NB4 (cell line): ENCODE results near the gene STPG1.

Source experiments
- DNase-seq: peaks from one replicate; pipeline ENCODE4 v3.0.0; 2010; ENCODE audit warnings: low read depth
- H3K4me3 ChIP-seq: one replicate; pipeline ENCODE4 v1.5.1; 2011; ENCODE audit warnings: mild to moderate bottlenecking, low read depth, low read length, moderate library complexity
- CTCF ChIP-seq: IDR thresholded peaks from one replicate; pipeline ENCODE4 v1.5.1; 2012; ENCODE audit warnings: low read depth, low read length
- MAX ChIP-seq: IDR thresholded peaks from 2 replicates; pipeline ENCODE4 v1.6.1; 2011; ENCODE audit warnings: low read depth, low read length
- MYC ChIP-seq: IDR thresholded peaks from 2 replicates; pipeline ENCODE4 v1.6.1; 2011; ENCODE audit warnings: low read depth, low read length
- POLR2A ChIP-seq: IDR thresholded peaks from 2 replicates; pipeline ENCODE4 v1.6.1; 2011; ENCODE audit warnings: mild to moderate bottlenecking; ENCODE audit not compliant: insufficient read length; ENCODE audit errors: extremely low read depth

STPG1 gene

DNA sequence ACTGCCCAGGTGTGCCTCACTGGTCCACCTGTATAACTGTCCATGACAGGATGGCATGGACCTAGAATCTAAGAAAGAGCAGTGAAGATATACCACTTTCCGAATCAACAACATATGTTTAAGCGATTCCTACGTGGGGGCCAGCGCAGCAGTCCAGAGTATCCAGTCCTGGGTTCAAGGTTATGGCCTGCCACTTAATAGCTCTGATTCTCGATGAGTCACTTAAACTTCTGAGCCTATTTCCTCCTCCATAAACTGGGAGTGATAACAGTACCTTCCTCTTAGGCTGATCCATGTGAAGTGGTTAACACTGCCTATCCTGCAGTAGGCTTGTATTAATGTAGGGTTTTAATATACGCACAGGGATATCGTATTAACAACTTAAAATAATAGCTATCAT is 2.8 kb downstream of the STPG1 start:
- no peak for DNase-seq
- TF ChIP-seq MYC (no peak), POLR2A (no peak), MAX (no peak)
- H3K4me3 ChIP-seq: no peak overlapping the region

DNA sequence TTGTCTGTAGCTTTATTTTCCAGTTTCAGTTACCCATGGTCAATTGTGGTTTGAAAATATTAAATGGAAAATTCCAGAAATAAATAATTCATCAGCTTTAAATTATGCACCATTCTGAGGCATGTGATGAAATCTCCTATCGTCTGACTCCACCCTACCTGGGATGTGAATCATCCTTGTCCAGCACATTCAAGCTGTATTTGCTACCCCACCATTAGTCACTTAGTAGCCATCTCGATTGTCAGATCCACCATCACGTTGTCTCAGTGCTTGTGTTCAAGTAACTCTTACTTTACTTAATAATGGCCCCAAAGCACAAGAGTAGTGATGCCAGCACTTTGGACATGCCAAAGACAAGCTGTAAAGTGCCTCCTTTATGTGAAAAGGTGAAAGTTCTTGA is 4.0 kb downstream of the STPG1 start:
- no peak for DNase-seq
- no peak for TF ChIP-seq POLR2A
- no peak for TF ChIP-seq MAX
- no peak for TF ChIP-seq CTCF
- TF ChIP-seq MYC: no peak
- no peak overlapping the region for H3K4me3 ChIP-seq

- no peak overlapping the region for H3K4me3 ChIP-seq
- TF ChIP-seq POLR2A (no peak), MYC (no peak), CTCF (no peak)
- DNase-seq: no peak
These were observed 6.8 kb downstream of the STPG1 start for GRCh38 chr1:24406788-24407187.

DNA sequence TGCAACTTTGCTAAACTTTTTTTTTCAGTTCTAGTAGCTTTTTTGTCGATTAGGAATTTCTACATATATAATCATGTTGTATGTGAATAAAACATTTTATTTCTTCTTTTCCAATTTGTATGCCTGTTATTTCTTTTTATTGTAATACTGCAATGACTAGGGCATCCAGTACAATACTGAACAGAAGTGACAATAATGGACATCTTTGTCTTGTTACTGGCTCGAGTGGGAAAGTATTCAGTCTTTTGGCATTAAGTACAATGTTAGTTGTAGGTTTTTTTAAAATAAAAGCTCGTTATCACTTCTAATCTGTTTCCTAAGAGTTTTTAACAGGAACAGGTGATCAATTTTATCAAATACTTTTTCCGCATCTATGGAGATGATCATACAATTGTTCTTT is 9.8 kb downstream of the STPG1 start:
- H3K4me3 ChIP-seq: no peak overlapping the region
- no peak for DNase-seq
- no peak for TF ChIP-seq MAX
- TF ChIP-seq MYC: no peak
- TF ChIP-seq POLR2A: no peak
- TF ChIP-seq CTCF: no peak

- TF ChIP-seq MYC (no peak), CTCF (no peak), POLR2A (no peak), MAX (no peak)
- no peak overlapping the region for H3K4me3 ChIP-seq
- no peak for DNase-seq
These were observed 13.5 kb downstream of the STPG1 start for GRCh38 chr1:24400065-24400464.

DNA sequence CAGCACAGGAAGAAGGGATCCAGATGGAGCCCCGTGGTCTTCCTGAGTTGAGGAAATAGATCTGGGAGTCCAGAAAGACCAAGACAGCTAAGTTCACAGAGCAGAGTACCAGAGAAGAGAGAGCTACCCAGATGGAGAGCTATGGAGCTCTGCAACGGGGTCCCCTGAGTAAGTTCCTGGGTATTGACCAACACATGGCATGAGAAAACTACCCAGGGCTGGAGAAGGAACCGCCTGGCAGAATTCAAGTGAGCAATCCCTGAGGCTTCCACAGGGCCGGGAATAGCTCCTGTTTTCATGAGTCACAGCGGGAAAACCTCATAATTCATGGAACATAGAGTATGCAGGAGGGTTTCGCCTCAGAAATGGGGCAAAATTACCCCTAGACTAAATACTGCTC is 19.7 kb downstream of the STPG1 start:
- no peak overlapping the region for H3K4me3 ChIP-seq
- no peak for TF ChIP-seq MYC
- no peak for TF ChIP-seq MAX
- no peak for TF ChIP-seq POLR2A
- no peak for TF ChIP-seq CTCF
- DNase-seq: no peak
